HEK293 (cell line): ENCODE results near the gene SCGB1C2.

Source experiments
- CTCF ChIP-seq: fragments of 450-650 bp; formaldehyde crosslinking; IDR thresholded peaks from 2 replicates; pipeline ENCODE4 v1.5.1; 2016; ENCODE audit warnings: missing biosample characterization, missing genetic modification characterization
- ZBTB17 ChIP-seq: fragments of 450-650 bp; formaldehyde crosslinking; IDR thresholded peaks from 2 replicates; pipeline ENCODE4 v1.5.1; 2016; ENCODE audit warnings: missing biosample characterization, missing genetic modification characterization
- ZBTB7A ChIP-seq: fragments of 450-650 bp; formaldehyde crosslinking; IDR thresholded peaks from 2 replicates; pipeline ENCODE4 v1.5.1; 2016; ENCODE audit warnings: low read depth, missing biosample characterization, missing genetic modification characterization
- ZFP69B ChIP-seq: fragments of 450-650 bp; formaldehyde crosslinking; IDR thresholded peaks from 2 replicates; pipeline ENCODE4 v1.5.1; 2016; ENCODE audit warnings: missing biosample characterization, missing genetic modification characterization
- ZNF654 ChIP-seq: fragments of 450-650 bp; formaldehyde crosslinking; IDR thresholded peaks from 2 replicates; pipeline ENCODE4 v1.5.1; 2016; ENCODE audit warnings: low read depth, missing biosample characterization, missing genetic modification characterization
- ZNF664 ChIP-seq: fragments of 450-650 bp; formaldehyde crosslinking; IDR thresholded peaks from 2 replicates; pipeline ENCODE4 v1.5.1; 2016; ENCODE audit warnings: missing biosample characterization, missing genetic modification characterization
- ZNF707 ChIP-seq: fragments of 450-650 bp; formaldehyde crosslinking; IDR thresholded peaks from 2 replicates; pipeline ENCODE4 v1.5.1; 2016; ENCODE audit warnings: missing biosample characterization, missing genetic modification characterization

DNA sequence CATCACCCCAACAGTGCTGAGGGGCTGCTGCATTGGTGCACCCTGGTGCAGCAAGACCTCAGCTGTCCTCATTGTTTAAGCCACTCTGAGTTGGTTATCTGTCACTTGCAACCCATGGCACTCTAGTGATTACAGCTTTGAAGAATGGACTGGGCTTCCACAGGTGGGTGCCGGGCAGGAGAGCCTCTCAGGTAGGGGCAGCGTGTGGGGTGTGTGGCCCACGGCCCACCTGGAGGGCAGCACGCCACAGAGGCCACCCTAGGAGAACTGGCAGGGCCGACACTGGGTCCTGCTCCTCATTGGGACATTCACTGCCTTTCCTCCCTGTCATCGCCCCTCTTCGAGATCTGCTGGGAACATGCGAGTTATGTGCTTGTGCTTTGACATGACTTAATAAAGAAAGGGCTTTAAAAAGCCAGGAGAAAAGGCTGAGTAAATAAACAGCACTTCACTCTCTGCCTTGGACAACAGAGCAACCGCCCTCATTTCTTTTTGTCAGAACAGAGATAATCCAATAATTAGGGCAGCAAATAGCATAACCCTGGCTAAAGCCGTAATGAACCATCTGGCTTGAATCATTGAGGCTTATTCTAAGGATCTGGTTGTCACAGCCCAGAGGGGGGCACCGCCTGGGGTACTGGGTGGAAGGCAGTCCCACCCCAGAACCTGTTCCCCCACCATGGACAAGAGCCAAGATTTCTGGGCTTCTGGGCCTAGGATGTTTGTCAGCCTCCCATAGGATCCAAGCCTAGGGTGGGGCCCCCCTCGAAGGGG, 41.1 kb downstream of the SCGB1C2 start:
- TF ChIP-seq CTCF, result no peak
- TF ChIP-seq ZBTB7A, result no peak
- TF ChIP-seq ZNF664 (tag by site-specific recombination), result no peak
- no peak for TF ChIP-seq ZBTB17
- TF ChIP-seq ZFP69B (tag by site-specific recombination), result no peak
- TF ChIP-seq ZNF654 (tag by site-specific recombination), result no peak
- no peak for TF ChIP-seq ZNF707 (tag by site-specific recombination)
